ENCODE results near the gene TRIM14.
"Not testable (repeated sequence)": the region's sequence is repeated elsewhere in the genome, so short reads cannot be mapped to it uniquely, and the experiment has no call there.

TRIM14 gene

DNA sequence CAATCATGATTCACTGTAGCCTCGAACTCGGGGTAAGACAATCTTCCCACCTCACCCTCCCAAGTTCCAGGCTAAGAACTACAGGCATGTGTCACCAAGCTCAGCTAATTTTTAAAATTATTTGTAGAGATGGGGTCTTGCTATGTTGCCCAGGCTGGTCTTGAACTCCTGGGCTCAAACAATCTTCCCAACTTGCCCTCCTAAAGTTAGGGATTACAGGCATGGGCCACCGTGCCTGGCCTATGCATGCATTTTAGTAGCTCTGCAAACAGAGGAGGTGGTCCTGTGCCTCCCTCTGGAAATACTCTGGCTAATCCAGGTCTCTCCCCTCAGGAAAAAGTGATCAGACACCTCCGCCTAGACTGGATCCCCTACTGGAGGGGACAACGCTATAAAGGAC, 21.5 kb upstream of the TRIM14 start:
- no peak for DNase-seq

DNA sequence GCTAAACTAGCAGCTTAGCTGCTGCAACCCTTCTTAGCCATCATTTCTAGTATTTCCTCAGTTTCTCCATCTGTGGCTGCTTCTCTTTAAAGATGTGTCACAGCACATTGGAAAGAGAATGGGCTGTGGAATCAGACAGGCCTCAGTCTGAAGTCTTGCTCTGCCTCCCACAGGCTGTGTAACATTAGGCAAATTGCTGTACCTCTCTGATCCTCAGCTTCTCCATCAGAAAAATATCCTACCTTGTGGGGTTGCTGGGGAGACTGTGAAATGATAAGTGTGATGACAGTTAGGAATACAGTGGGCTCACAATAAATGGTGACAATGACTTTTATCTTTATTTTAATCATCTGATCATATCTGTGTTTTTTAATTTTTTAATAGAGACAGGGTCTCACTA, 17.5 kb upstream of the TRIM14 start:
- no peak for DNase-seq

DNA sequence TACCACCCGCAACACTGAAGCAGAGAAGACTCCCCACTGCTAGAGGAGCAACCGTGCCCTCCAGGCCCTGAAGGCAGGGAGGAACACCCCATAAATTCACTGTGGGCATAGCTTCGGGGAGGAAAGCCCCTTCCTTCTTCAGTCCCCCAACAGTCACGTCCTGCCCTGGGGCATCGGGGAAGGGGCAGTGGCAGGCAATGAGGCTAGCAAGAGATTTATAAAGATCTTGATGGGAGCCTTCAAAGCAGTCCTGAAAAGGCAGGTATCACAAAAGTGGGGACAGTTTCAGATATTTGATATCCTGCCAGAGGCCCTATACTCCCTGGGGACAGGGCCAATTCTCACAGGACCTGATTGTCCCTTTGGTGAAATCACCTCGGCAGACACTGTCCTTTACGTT, 16.9 kb upstream of the TRIM14 start:
- no peak for DNase-seq

DNA sequence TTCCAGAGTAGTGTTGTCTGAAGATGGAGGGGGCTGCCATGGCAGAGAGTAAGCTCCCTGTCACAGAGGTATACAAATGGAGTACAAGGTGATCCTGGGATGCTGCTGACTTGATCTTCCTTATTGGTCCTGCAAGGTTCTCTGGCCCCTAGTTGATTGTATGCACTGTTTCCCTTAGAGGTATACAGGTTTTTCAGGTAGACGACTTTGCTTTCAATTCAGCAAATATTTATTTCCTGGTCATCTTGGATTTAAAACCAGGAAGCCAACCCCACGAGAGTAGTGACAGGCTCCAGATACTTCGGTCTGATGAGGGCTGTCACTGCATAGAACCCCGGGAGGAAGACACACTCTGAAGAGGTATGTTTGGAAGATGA, 16.5 kb upstream of the TRIM14 start:
- DNase-seq, result no peak

DNA sequence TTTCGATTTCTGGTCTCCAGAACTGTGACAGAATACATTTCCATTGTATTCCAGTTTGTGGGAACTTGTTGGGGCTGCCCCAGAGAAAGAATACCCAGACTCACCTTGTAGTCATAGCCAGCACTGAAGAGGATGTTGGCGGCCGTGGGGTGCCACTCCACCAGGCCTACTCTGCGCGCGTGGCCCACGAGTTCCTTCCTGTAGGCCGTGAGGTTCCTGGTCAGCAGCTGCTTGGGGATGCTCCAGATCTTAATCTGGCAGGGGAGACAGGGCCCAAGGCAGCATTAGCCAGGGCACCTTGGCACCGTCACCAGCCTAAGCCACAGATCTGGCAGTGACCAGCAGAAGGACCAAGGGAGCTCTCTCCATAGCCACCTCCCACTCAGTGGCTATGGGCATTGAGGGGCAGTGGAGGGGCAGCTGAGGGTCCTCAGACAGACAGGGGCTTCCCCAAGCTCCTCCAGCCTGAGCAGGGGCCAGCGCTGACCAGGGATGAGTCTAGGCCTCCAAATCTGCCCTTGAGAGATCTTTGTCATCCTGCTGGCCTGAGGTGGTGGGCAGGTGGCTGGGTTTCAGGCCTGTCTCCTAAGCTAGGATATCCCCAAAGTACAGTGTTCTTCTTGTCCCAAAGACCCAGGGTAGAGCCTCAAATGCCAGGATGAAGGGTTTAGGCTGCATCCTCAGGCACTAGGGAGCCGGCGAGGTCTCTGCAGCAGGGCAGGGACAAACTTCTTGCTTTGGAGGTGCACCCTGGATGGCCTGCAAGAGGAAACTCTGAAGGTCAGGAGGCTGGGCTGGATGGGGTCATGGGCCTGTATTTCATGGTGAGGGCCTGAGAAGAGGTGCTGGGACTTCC, 15.9 kb upstream of the TRIM14 start:
- DNase-seq, result no peak

DNA sequence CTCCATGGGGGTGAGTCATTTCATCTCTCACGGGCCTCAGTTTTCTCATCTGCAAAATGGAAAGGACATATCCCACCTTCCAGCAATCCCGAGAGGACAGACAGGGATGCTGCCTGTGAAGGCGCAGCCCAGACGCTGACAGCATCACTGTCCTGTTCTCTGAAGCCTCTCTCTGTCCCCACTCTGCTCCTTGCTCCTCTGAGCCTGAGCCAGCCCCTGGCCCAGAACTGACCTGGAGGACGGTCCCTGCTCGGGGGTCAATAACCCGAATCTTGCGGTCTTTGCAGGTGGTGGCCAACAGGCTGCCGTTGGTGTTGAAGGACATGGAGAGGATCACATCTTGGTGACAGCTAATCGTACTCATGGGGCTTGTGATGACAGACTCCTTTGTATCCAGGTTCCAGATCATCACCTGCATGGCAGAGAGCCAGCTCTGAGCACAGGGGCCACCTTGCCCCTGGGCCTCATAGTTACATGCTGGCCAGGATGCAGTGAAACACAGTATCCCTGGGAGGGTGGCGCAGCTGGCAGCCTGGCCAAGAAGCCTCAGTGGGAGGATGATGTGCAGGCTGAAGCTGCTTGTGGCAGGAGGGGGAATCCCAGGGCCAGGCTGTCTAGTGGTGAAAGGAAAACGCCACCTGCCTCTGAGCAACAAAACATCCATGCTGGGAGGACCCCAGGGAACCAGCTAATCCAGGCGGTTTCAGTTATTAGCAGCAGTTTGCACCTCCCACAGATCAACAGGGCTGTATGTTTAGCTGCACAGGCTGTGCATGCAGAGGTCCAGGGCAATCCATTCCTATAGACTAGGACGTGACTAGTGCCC, 14.0 kb upstream of the TRIM14 start:
- DNase-seq, result no peak

DNA sequence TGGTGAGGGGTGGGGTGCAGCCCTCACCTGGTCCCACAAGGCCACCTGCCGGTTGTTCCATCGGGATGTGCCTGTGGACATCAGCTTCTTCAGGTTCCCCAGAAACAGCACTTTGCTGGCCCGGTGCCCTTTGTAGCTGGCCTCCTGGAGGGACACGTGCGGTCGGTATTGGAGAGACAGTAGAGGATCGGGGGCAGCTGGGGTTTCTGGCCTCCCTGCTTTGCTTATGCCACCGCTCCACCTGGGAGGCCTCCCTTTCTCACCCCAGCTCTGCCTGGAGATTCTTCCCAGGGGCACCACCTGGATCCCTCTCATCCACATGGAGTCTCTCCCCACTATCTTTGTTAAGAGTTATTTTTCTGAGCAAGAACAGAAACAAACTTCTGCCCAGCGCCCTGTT, 13.1 kb upstream of the TRIM14 start:
- DNase-seq, result no peak

DNA sequence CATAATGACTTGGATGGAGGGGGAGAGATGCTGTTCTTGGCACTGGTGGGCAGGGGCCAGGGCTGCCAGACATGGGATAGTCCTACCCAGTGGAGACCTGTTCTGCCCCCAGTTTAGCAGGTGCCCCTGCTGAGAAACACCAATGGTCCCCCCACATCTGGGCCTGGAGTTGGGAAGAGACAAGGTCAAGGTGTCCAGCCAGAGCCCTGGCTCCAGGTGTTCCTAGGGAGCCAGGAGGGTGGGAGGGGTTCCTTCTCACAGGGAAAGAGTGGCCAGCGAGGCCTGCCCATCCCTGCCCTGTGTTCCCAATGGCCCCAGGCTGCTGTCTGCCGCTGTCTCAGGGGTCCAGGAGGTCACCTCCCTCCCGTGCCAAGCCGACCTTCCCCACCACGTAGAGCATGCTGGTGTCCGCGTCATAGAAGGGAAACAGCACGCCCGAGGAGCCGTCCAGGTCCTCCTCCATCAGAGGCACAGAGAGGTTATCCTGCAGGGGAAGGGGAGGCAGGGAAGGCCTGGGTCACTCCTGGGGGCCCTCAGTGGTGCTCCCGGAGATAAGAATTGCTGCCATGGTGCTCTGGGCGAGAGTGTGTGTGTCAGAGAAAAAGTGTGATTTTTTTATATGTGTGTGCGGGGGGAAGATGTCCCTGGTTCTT, 11.7 kb upstream of the TRIM14 start:
- DNase-seq, result no peak

DNA sequence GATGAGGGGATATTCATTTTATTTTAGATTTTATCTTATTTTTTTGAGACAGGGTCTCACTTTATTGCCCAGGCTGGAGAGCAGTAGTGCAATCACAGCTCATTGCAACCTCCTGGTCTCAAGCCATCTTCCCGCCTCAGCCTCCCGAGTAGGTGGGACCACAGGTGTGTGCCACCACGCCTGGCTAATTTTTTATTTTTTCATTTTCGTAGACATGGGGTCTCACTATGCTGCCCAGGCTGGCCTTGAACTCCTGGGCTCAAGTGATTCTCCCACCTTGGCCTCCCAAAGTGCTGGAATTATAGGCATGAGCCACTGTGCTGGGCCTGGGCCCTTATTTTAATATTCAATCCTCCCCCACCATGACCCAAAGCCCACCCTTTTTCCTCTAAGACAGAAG, 11.0 kb upstream of the TRIM14 start:
- not testable (repeated sequence) for DNase-seq

DNA sequence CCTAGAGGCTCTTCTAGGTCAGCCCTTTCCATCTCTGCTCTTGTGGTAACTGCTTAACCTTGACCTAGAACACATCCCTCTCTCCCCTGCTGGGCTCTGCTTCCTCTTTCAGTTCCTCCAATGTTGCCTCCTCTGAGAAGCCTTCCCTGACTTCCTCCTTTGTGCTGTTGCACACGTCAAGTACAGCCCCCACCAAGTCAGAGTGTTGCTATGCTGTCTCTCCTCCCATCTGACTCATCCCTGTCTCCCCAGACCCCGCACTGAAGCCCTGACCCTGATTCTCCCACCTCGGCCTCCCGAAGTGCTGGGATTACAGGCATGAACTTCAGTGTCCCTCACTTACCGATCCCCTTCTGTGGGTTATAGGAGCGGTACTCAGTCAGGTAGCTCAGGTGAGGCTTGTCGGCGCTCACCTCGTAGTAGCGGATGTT, 10.4 kb upstream of the TRIM14 start:
- no peak for DNase-seq

DNA sequence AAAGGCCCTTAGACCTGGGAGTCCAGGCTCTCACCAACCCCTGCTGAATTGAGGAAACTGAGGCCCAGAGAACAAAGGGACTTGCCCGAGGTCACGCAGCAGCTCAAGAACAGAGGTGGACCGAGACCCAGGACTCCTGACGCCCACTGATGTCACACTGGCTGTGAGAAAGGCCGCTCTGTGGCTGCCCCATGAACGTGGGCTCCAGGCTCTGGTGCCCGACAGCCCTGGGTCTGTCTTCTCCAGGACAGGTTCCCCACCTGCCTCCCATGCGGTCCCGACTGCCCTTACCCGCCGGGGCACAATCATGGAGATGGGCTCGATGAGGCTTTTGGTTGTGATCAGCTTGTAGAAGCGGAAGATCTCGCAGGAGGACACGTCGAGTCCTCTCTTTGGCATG, 9.3 kb upstream of the TRIM14 start:
- no peak for DNase-seq

DNA sequence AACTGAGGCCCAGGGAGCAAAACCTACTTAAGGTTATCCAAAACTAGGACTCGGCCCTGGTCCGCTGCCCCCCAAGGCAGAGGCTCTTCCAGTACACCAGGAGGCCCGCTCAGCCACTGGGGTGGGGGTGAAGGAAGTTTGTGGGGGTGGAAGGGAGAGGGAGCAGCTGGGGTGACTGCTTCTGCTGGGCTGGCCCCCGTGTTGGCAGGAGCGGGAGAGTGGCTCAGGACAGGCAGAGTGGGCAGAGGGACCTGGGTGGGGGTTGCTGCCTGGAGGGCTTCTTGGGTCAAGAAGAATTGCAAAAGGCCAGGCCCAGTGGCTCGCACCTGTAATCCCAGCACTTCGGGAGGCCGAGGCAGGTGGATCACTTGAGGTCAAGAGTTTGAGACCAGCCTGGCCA, 8.2 kb upstream of the TRIM14 start:
- no peak for DNase-seq

DNA sequence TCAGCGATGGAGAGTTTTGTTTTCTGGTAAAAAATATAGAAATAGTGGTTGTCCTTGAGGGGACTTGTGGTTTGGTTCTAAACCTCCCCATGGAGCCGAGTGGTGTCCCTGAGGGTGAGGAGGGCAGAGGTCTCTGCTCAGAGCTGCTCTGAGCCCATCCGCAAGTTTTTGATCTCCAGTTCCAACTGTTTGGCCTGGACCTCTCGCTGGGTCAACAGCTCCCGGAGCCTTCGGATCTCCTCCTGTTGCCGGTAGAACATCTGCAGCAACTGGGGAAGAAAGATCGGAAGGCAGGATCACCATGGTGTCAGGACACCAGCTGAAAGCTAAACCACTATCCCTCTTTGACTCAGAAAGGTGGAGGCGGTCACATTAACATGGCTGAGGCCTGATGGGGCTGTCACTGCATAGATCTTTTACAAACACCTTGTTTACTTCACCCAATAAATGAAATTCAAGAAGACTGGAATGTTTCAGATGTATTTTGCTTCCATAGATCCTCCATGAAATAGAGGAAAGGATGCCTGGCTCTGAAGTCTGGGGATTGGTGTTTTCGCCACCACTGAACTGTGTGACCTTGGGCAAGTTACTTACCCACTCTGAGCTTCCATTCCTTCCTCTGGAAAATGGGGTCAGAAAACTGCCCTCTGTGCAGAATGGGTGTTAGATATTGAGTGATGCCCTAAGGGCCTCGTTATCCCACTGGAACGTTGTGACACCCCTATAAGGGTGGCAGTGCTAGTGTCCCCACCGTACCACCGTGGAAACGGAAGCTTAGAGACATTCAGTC, 5.8 kb upstream of the TRIM14 start:
- no peak for DNase-seq

DNA sequence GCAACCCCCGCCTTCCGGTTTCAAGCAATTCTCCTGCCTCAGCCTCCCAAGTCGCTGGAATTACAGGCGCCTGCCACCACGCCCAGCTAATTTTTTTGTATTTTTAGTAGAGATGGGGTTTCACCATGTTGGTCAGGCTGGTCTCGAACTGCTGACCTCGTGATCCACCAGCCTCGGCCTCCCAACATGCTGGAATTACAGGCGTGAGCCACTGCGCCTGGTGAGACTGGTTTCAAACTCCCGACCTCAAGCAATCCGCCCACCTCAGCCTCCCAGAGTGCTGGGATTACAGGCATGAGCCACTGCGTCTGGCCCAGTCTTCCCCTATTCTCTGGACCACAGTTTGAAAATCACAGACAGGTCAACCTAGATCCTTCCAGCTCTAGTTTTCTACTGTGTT, 5.1 kb upstream of the TRIM14 start:
- DNase-seq, result not testable (repeated sequence)

DNA sequence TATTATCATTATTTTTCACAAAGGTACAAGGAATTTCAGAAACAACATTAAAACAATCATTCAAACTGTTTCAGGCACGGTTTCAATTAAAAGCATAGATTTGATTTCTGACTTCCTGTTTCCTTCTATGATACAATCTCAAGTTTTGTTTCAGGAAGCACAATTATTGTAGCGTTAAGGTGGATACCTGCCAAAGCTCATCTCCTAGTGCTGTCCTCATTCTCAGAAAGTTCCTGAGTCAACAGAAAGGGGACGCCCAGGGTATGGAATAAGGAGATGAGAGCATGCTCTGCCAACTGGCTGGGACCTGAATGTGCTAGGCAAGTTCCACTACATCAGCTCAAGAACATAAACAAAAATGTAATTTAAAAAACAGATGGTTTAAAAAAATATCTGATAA, 2.0 kb upstream of the TRIM14 start:
- no peak for DNase-seq

DNA sequence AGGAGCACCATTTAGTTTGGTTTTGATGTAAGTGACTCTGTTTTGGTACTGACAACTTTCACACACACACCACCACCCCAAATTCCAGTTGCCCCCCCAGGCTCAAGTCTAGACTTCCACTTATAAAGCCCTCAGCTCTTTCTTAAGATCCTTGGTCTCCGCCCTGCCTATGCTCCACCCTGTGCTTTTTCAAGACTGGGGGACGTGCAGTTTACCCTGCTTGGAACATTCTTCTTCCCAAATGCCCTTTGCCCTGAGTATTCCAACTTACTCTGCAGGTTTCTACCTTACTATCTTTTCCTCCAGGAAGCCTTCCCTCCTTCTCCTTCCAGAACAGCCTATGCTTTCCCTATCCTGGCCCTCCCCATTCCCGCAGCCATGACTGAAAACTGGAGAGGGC, 1.5 kb upstream of the TRIM14 start:
- no peak for DNase-seq

DNA sequence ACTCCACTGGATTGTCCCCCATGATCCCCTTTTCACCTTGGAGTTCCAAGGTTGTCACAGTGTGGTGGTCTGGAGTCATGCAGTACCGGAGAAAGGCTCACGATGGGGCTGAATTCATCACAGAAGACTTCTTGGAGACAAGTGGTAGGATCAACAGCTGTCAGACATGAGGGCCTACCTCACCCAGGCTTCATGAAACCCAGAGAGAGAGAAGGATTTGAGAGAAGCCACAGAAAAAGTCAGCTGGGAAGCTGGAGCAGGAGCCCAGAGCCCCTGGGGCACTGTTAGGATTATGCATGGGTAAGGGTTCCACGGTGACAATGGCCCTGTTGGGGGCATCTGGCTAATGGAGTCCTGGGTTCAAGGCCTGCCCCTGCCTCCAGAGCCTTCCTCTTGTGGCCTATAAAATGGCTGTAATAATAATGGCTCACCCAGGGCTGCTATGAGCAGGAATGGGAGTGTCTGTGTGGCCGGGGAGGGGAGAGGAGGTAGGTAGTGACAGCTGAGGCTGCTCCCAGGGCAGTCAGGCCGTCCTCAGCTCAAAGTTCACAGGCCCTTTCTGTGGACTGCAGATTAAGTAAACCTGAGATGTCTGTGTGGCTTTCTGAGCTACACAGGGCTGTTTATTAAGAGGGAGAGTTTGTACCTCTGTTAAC, 910 bp downstream of the TRIM14 start:
- DNase-seq, result peak; percentile 7

DNA sequence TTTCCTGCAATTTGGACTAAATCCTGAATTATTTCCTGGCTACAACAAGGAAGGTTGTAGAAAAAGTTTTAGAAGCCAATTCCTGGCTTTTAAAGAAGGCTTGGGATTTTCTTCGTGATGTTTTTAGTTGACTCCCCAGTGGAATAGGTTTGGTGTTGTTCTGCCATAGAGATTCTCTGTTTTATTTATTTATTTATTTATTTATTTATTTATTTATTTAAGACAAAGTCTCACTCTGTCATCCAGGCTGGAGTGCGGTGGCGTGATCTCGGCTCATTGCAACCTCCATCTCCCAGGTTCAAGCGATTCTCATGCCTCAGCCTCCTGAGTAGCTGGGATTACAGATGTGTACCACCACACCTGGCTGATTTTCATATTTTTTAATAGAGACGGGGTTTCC, 1.9 kb downstream of the TRIM14 start:
- DNase-seq, result not testable (repeated sequence)

DNA sequence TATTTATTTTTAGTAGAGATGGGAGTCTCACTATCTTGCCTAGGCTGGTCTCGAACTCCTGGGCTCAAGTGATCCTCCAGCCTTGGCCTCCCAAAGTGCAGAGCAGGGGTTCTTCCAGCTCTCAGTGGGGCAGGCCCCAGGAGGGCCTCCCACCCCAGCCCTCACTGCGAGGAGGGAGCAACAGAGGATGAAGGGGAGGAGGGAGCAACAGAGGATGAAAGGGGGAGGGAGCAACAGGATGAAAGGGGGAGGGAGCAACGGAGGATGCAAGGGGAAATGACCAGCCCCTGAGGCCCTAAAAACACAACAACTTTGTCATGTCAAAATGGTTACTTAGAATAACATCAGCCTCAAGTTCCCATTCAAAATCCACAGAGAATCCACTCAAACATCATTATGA, 10.0 kb downstream of the TRIM14 start:
- DNase-seq, result no peak

DNA sequence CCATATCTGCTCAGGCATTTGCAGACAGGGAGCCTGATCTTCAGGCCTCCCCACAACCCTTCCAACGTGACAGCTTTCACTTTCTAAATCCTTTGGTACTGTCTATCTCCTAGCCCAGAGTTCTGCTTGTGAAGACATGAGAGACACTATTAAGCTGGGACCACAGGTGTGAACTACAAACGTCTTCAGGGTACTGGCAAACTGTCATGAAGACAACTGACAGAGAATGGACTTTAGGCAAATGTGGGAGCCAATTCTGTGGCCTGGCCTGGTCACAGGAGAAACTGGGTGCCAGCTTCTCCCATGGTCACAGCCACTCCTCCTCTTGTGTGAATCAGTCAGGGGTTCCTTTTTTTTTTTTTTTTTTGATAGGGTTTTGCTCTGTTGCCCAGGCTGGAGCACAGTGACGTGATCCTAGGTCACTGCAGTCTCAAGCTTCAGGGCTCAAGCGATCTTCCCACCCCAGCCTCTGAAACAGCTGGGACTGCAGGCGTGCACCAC, 10.4 kb downstream of the TRIM14 start:
- no peak for DNase-seq

DNA sequence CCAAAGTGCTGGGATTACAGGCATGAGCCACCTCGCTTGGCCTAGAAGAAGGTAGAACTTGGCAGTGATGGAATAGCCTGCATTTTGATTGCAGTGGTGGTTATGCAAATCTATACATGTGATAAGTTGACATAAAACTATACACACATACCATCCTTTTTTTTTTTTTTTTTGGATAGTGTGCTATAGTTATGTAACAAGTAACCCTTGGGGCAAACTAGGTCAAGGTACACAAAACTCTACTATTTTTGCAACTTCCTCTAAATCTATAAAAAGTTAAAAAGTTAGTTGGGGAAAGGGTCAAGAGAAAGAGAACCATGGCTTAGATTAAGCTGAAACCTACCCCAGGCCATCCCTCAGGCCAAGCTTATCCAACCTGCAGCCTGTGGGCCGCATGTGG, 11.1 kb downstream of the TRIM14 start:
- DNase-seq, result no peak

DNA sequence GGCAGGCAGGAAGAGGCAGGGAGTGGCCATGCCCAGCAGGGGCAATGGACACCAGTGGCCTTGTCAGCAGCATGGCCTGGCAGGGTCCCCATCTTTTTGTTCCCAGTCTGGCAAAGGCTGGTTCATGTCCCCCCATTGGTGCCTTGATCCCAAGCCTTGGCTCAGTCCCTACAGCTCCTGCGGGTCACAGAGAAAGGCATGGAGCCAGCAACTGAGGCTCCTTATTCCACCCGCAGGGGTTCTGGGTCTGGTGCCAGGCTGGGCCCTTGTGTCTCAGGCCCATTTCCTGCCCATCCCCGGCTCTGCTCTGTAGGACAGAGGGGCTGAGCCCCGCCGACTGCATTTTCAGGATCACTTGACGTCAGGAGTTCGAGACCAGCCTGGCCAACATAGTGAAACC, 14.0 kb downstream of the TRIM14 start:
- DNase-seq, result no peak

Measured in NCI-H526 treated with DMSO at 0.1 percent for 48 hours (cell line).